Aorta (tissue), 5 donors: ENCODE results near the gene WDR76. TPM values are rescaled to one million over a fixed set of nuclear protein-coding genes. Genes with fewer than 3 reads are reported as not detected.

ENCODE experiments used
- ATAC-seq: fragments of 200-7000 bp; cut with Tn5 transposase; one replicate; pipeline ENCODE4 v1.9.1; 2022; ENCODE audit warnings: moderate library complexity; ENCODE audit not compliant: low FRiP score
- DNase-seq, 2 donors: peaks; one replicate each; pipeline ENCODE4 v3.0.0-alpha.2; 2020
- H3K27ac ChIP-seq, 2 donors: one replicate each; pipeline ENCODE4 v1.5.1; 2013; ENCODE audit warnings: low read length in 2 of 2, mild to moderate bottlenecking in 2 of 2, moderate library complexity in 2 of 2, control low read depth in 1 of 2, inconsistent platforms in 1 of 2, low read depth in 1 of 2
- H3K27me3 ChIP-seq, 2 donors: one replicate each; pipeline ENCODE4 v1.6.1; 2013; ENCODE audit warnings: control low read depth in 1 of 2, low read length in 1 of 2, mild to moderate bottlenecking in 1 of 2, moderate library complexity in 1 of 2; ENCODE audit not compliant: insufficient read depth in 2 of 2, control insufficient read depth in 1 of 2
- H3K36me3 ChIP-seq, 2 donors: one replicate each; pipeline ENCODE4 v1.6.1; 2013; ENCODE audit warnings: control low read depth in 1 of 2, low read length in 1 of 2, mild to moderate bottlenecking in 1 of 2; ENCODE audit not compliant: insufficient read depth in 2 of 2, control insufficient read depth in 1 of 2
- H3K4me1 ChIP-seq, 2 donors: one replicate each; pipeline ENCODE4 v1.6.1; 2013; ENCODE audit warnings: low read length in 2 of 2, control low read depth in 1 of 2, mild to moderate bottlenecking in 1 of 2, moderate library complexity in 1 of 2; ENCODE audit not compliant: insufficient read depth in 2 of 2, control insufficient read depth in 1 of 2
- H3K4me3 ChIP-seq, 2 donors: one replicate each; pipeline ENCODE4 v1.5.1; 2013; ENCODE audit warnings: low read length in 2 of 2, control low read depth in 1 of 2, mild to moderate bottlenecking in 1 of 2
- H3K9me3 ChIP-seq: one replicate; pipeline ENCODE4 v1.6.1; 2013; ENCODE audit warnings: mild to moderate bottlenecking, low read length; ENCODE audit not compliant: control insufficient read depth
- WGBS, 2 donors: extraction: QIAGEN DNeasy Blood & Tissue Kit; methylation state at CpG; one replicate each; pipeline ENCODE4 v1.1.7; 2013; 5-methylcytosine and 5-hydroxymethylcytosine counted together
- intact Hi-C, 2 donors: fragments of 100-400 bp; cut with DNase I; formaldehyde crosslinking; loops; one replicate each; pipeline versions ENCODE4 v1.14.2 to v1.15.0; 2022
- polyA plus RNA-seq, 2 donors: library from polyadenylated mRNA; stranded (reverse); fragments of 200-250 nt; gene quantifications; one replicate each; pipeline ENCODE4 v1.2.3, GENCODE V29; 2013
- total RNA-seq, 2 donors: library from RNA; stranded (reverse); fragmentation: NEBNext Ultra II Directional; extraction: Animal tissue kit (Norgen Biotek cat#: 25700); gene quantifications; one replicate each; pipeline ENCODE4 v1.2.1, GENCODE V29; 2021
- donor health status: healthy with polysubstance abuse.
- donor health status: Bipolar disorder and iron deficiency.
- donor health status: DM: no; HTN: no; CAD: no.
- donor health status: DM: no; HTN: no; CAD: no.
- donor health status: DM: yes; HTN: yes; CAD: no.

WDR76 gene
- total and polyA plus RNA-seq, 4 donors: 1.9 to 6.5 (median 4.1) TPM

- no peak overlapping the region for H3K4me3 ChIP-seq
- H3K36me3 ChIP-seq: no peaks in the 10 kb centered on the region
- H3K9me3 ChIP-seq: no peaks in the 10 kb centered on the region
- no peak for ATAC-seq
- H3K27ac ChIP-seq: no peak overlapping the region
- 25 to 27% methylated on average over 1 of the region's 1 CpG for WGBS, 2 donors
- intact Hi-C loops: no loop called here
- H3K4me1 ChIP-seq: no peaks in the 10 kb centered on the region
- peak in 1 of 2 donors; percentile 21 for DNase-seq
- no peaks in the 10 kb centered on the region for H3K27me3 ChIP-seq
Measured at GRCh38 chr15:43893956-43894355, 67.2 kb downstream of the WDR76 start.

- H3K4me1 ChIP-seq: no peaks in the 10 kb centered on the region
- intact Hi-C loops: no loop called here
- 75 to 76% methylated on average over 5 of the region's 5 CpGs for WGBS, 2 donors
- H3K9me3 ChIP-seq: no peaks in the 10 kb centered on the region
- ATAC-seq (no peak), DNase-seq (peak in 1 of 2 donors; percentile 21)
- no peak overlapping the region for H3K27ac ChIP-seq
- H3K36me3 ChIP-seq: no peaks in the 10 kb centered on the region
- no peaks in the 10 kb centered on the region for H3K27me3 ChIP-seq
- no peak overlapping the region for H3K4me3 ChIP-seq
Measured at GRCh38 chr15:43895586-43895985, 68.8 kb downstream of the WDR76 start.

- intact Hi-C loops: no loop called here
- H3K36me3 ChIP-seq: no peaks in the 10 kb centered on the region
- H3K27me3 ChIP-seq: no peaks in the 10 kb centered on the region
- H3K27ac ChIP-seq: no peak overlapping the region
- no peaks in the 10 kb centered on the region for H3K9me3 ChIP-seq
- 94% methylated on average over 1 of the region's 1 CpG for WGBS, 2 donors
- no peak for ATAC-seq
- H3K4me3 ChIP-seq: no peak overlapping the region
- no peak for DNase-seq
- no peaks in the 10 kb centered on the region for H3K4me1 ChIP-seq
Measured at GRCh38 chr15:43896543-43896942, 69.7 kb downstream of the WDR76 start.

- Histone ChIP-seq H3K4me3 (no peak overlapping the region), H3K27me3 (no peaks in the 10 kb centered on the region), H3K36me3 (no peaks in the 10 kb centered on the region), H3K9me3 (no peaks in the 10 kb centered on the region), H3K4me1 (no peaks in the 10 kb centered on the region), H3K27ac (no peak overlapping the region)
- ATAC-seq: no peak
- intact Hi-C loops: no loop called here
- DNase-seq: peak in 1 of 2 donors; percentile 12
- WGBS, 2 donors: 92 to 97% methylated on average over 2 of the region's 2 CpGs
Measured at GRCh38 chr15:43898891-43899290, 72.1 kb downstream of the WDR76 start.

- Histone ChIP-seq H3K27ac (no peak overlapping the region), H3K36me3 (no peaks in the 10 kb centered on the region), H3K9me3 (no peaks in the 10 kb centered on the region), H3K4me3 (no peak overlapping the region), H3K4me1 (no peaks in the 10 kb centered on the region), H3K27me3 (no peaks in the 10 kb centered on the region)
- 89 to 92% methylated on average over 5 of the region's 5 CpGs for WGBS, 2 donors
- DNase-seq (no peak), ATAC-seq (no peak)
- intact Hi-C loops: loop anchor here (5.0 to 10.0 kb wide), 3 partner anchors 167 to 315 kb away; no protein-coding TSS in a partner anchor
Measured at GRCh38 chr15:43899928-43900327, 73.1 kb downstream of the WDR76 start.

- intact Hi-C loops: loop anchor here (5.0 to 10.0 kb wide), 3 partner anchors 166 to 314 kb away; no protein-coding TSS in a partner anchor
- WGBS, 2 donors: 95 to 99% methylated on average over 1 of the region's 1 CpG
- Histone ChIP-seq H3K4me1 (no peaks in the 10 kb centered on the region), H3K27me3 (no peaks in the 10 kb centered on the region), H3K9me3 (no peaks in the 10 kb centered on the region), H3K36me3 (no peaks in the 10 kb centered on the region), H3K27ac (no peak overlapping the region), H3K4me3 (no peak overlapping the region)
- DNase-seq: no peak
- ATAC-seq: no peak
Measured at GRCh38 chr15:43900996-43901395, 74.2 kb downstream of the WDR76 start.

- 89 to 92% methylated on average over 10 of the region's 10 CpGs for WGBS, 2 donors
- Histone ChIP-seq H3K36me3 (no peaks in the 10 kb centered on the region), H3K27me3 (no peaks in the 10 kb centered on the region), H3K4me1 (no peaks in the 10 kb centered on the region), H3K27ac (no peak overlapping the region), H3K9me3 (no peaks in the 10 kb centered on the region), H3K4me3 (no peak overlapping the region)
- ATAC-seq (no peak), DNase-seq (no peak)
- intact Hi-C loops: loop anchor here (5.0 to 10.0 kb wide), 3 partner anchors 166 to 313 kb away; no protein-coding TSS in a partner anchor
Measured at GRCh38 chr15:43901495-43901894, 74.7 kb downstream of the WDR76 start.

- Histone ChIP-seq H3K4me3 (no peak overlapping the region), H3K27me3 (no peaks in the 10 kb centered on the region), H3K4me1 (no peaks in the 10 kb centered on the region), H3K27ac (no peak overlapping the region), H3K36me3 (no peaks in the 10 kb centered on the region), H3K9me3 (no peaks in the 10 kb centered on the region)
- intact Hi-C loops: loop anchor here (1.0 to 10.0 kb wide), 5 partner anchors 163 to 315 kb away; no protein-coding TSS in a partner anchor
- no peak for DNase-seq
- 14 to 19% methylated on average over 8 of the region's 8 CpGs for WGBS, 2 donors
- ATAC-seq: peak; percentile 76
Measured at GRCh38 chr15:43903864-43904290, 77.1 kb downstream of the WDR76 start.

GRCh38 chr15:43905755-43906154, 79.0 kb downstream of the WDR76 start:
- no peaks in the 10 kb centered on the region for H3K9me3 ChIP-seq
- H3K4me1 ChIP-seq: no peaks in the 10 kb centered on the region
- H3K27me3 ChIP-seq: no peaks in the 10 kb centered on the region
- no peak for ATAC-seq
- DNase-seq: no peak
- no peaks in the 10 kb centered on the region for H3K36me3 ChIP-seq
- intact Hi-C loops: loop anchor here (10.0 kb wide), 2 partner anchors 229 to 309 kb away; no protein-coding TSS in a partner anchor
- 95 to 96% methylated on average over 7 of the region's 7 CpGs for WGBS, 2 donors
- no peak overlapping the region for H3K4me3 ChIP-seq
- H3K27ac ChIP-seq: no peak overlapping the region
